ELR (cell line): ENCODE results near the gene POLR1E.

ENCODE experiments used
- DNase-seq: peaks from one replicate; pipeline ENCODE4 v3.0.0-alpha.2; 2015; ENCODE audit warnings: low read depth

The POLR1E gene

GRCh38 chr9:37485389-37486255, at the start of gene POLR1E:
Gene POLR1E, plus strand, starts transcription at chr9:37485948. Its CDS starts 100 bp downstream, at chr9:37486048.
- DNase-seq = peak; percentile 97

GRCh38 chr9:37436540-37436939, 49.2 kb upstream of the POLR1E start:
- no peak for DNase-seq

- no peak for DNase-seq
Measured at GRCh38 chr9:37437010-37437409, 48.7 kb upstream of the POLR1E start.

- DNase-seq = no peak
Measured at GRCh38 chr9:37437621-37438020, 48.1 kb upstream of the POLR1E start.

- DNase-seq = no peak
Measured at GRCh38 chr9:37438359-37438758, 47.4 kb upstream of the POLR1E start.

GRCh38 chr9:37441776-37442370, 43.9 kb upstream of the POLR1E start:
- DNase-seq = no peak

GRCh38 chr9:37442556-37442955, 43.2 kb upstream of the POLR1E start:
- DNase-seq = no peak

GRCh38 chr9:37443566-37443965, 42.2 kb upstream of the POLR1E start:
- DNase-seq = no peak

- DNase-seq = no peak
Measured at GRCh38 chr9:37444890-37445289, 40.9 kb upstream of the POLR1E start.

- no peak for DNase-seq
Measured at GRCh38 chr9:37445832-37446231, 39.9 kb upstream of the POLR1E start.

- no peak for DNase-seq
Measured at GRCh38 chr9:37446401-37446800, 39.3 kb upstream of the POLR1E start.

- DNase-seq = no peak
Measured at GRCh38 chr9:37447111-37447510, 38.6 kb upstream of the POLR1E start.

GRCh38 chr9:37449862-37450632, 35.7 kb upstream of the POLR1E start:
- no peak for DNase-seq

- no peak for DNase-seq
Measured at GRCh38 chr9:37451628-37452027, 34.1 kb upstream of the POLR1E start.

- DNase-seq = no peak
Measured at GRCh38 chr9:37452611-37453010, 33.1 kb upstream of the POLR1E start.

GRCh38 chr9:37453827-37454226, 31.9 kb upstream of the POLR1E start:
- no peak for DNase-seq

GRCh38 chr9:37454238-37454637, 31.5 kb upstream of the POLR1E start:
- DNase-seq = no peak

GRCh38 chr9:37455884-37456647, 29.7 kb upstream of the POLR1E start:
- no peak for DNase-seq

- no peak for DNase-seq
Measured at GRCh38 chr9:37456817-37457216, 28.9 kb upstream of the POLR1E start.

- DNase-seq = peak; percentile 28
Measured at GRCh38 chr9:37464006-37464405, 21.7 kb upstream of the POLR1E start.

- DNase-seq = peak; percentile 78
Measured at GRCh38 chr9:37464426-37465248, 21.1 kb upstream of the POLR1E start.
